ENCODE results near the gene GYPC.

GYPC gene

GRCh38 chr2:126659562-126660467, 3.9 kb downstream of the GYPC start:
- TF ChIP-seq CTCF (IDR thresholded peaks at IDR 0.05) = no peak

GRCh38 chr2:126660971-126661370, 5.0 kb downstream of the GYPC start:
- no peak for TF ChIP-seq CTCF (IDR thresholded peaks at IDR 0.05)

GRCh38 chr2:126661702-126662500, 5.9 kb downstream of the GYPC start:
- no peak for TF ChIP-seq CTCF (IDR thresholded peaks at IDR 0.05)

GRCh38 chr2:126662621-126663020, 6.7 kb downstream of the GYPC start:
- TF ChIP-seq CTCF (IDR thresholded peaks at IDR 0.05) = no peak

- TF ChIP-seq CTCF (IDR thresholded peaks at IDR 0.05) = no peak
These were observed 7.4 kb downstream of the GYPC start for GRCh38 chr2:126663184-126663963.

- TF ChIP-seq CTCF (IDR thresholded peaks at IDR 0.05) = no peak
These were observed 8.3 kb downstream of the GYPC start for GRCh38 chr2:126664234-126664633.

- no peak for TF ChIP-seq CTCF (IDR thresholded peaks at IDR 0.05)
These were observed 8.7 kb downstream of the GYPC start for GRCh38 chr2:126664639-126665038.

All from LNCAP (cell line).